ENCODE measurements around the gene CHRDL2.

The CHRDL2 gene

DNA sequence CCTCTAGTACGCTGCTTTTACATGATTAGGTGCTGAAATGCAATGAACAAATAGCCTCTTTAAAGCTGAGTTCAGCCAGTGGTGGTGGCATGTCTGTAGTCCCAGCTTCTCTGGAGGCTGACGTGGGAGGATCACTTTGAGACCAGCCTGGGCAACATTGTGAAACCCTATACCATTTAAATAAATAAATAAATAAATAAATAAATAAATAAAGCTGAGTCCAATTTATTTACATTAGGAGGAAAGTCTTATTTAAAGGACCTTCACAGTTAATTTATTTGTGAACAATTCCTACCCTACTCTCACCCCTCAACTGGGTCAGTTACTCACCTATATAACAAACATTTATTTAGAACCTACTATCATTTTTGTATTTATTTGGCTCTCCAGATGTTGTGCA lies 4.8 kb upstream of the CHRDL2 start:
- no peak for TF ChIP-seq CTCF (IDR thresholded peaks at IDR 0.05; ENCODE audit: low read depth, low read length, missing control alignments)
- DNase-seq (ENCODE audit: extremely low read depth, low read depth), result no peak

GRCh38 chr11:74735365-74735928 lies 4.2 kb upstream of the CHRDL2 start:
- TF ChIP-seq CTCF (IDR thresholded peaks at IDR 0.05; ENCODE audit: low read depth, low read length, missing control alignments), result no peak
- DNase-seq (ENCODE audit: extremely low read depth, low read depth), result no peak
- H3K4me3 ChIP-seq (replicated peaks; ENCODE audit: low read depth, low read length), result no peak overlapping the region

More for the DNA sequence above, 4.8 kb upstream of the CHRDL2 start:
- H3K4me3 ChIP-seq (replicated peaks; ENCODE audit: low read depth, low read length), result no peak overlapping the region

DNA sequence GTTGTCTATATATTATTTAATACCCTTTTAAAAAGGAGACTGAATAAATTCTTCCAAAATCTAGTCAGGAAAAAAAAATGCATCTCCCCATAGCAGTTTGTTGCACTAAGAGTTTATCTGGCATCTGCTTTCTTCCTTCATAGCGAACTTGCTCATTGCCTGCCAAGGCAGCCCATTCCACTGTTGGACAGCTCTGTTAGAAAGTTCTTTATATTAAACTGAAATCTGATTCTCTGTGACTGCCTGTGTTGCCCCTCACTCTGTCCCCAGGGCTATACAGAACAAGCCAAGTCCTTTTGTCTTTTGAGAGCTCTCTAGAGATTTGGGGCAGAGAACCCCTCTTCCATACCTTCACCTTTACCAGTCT lies 3.3 kb upstream of the CHRDL2 start:
- no peak overlapping the region for H3K4me3 ChIP-seq (replicated peaks; ENCODE audit: low read depth, low read length)
- TF ChIP-seq CTCF (IDR thresholded peaks at IDR 0.05; ENCODE audit: low read depth, low read length, missing control alignments), result no peak
- no peak for DNase-seq (ENCODE audit: extremely low read depth, low read depth)

- DNase-seq (ENCODE audit: extremely low read depth, low read depth), result no peak
- no peak overlapping the region for H3K4me3 ChIP-seq (replicated peaks; ENCODE audit: low read depth, low read length)
Observed at GRCh38 chr11:74730571-74731260, 510 bp downstream of the CHRDL2 start.

GRCh38 chr11:74729397-74729796 lies 1.8 kb downstream of the CHRDL2 start:
- no peak for TF ChIP-seq CTCF (IDR thresholded peaks at IDR 0.05; ENCODE audit: low read depth, low read length, missing control alignments)
- no peak for DNase-seq (ENCODE audit: extremely low read depth, low read depth)
- H3K4me3 ChIP-seq (replicated peaks; ENCODE audit: low read depth, low read length), result no peak overlapping the region

More at GRCh38 chr11:74730571-74731260, 510 bp downstream of the CHRDL2 start:
- TF ChIP-seq CTCF (IDR thresholded peaks at IDR 0.05; ENCODE audit: low read depth, low read length, missing control alignments), result no peak

- no peak overlapping the region for H3K4me3 ChIP-seq (replicated peaks; ENCODE audit: low read depth, low read length)
- DNase-seq (ENCODE audit: extremely low read depth, low read depth), result peak; percentile 27
- peak; percentile 97 for TF ChIP-seq CTCF (IDR thresholded peaks at IDR 0.05; ENCODE audit: low read depth, low read length, missing control alignments)
Observed at GRCh38 chr11:74726547-74727182, 4.6 kb downstream of the CHRDL2 start.
